Colon (tissue), 2 donors: ENCODE data around the gene UBN2.
"Not testable (repeated sequence)": the region's sequence is repeated elsewhere in the genome, so short reads cannot be mapped to it uniquely, and the experiment has no call there.

Source experiments
- FAIRE-seq: peaks from 2 replicates; lab custom pipeline; 2012; peaks lifted over from hg19 to GRCh38; lab: Jason Lieb, UNC
- donor health status: control.
- donor health status: control.

The UBN2 gene

DNA sequence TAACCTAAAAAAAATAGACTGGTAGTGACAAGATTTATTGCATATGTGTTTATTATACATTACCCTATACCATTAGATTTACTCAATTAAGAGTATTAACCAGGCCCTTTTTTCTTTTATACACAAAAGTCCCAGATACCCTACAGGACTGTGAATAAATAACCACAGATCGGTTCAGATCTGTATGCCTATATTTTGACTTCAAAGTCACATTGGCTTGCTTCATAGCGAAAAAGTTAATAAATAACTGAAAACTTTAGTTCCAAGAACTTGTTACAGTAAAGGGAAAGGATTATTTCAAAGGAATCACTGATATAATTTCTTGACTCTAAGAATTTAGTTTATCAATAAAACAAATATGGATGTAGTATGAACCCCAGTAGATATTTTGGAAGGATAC lies 68.3 kb downstream of the UBN2 start:
- FAIRE-seq, result no peak

DNA sequence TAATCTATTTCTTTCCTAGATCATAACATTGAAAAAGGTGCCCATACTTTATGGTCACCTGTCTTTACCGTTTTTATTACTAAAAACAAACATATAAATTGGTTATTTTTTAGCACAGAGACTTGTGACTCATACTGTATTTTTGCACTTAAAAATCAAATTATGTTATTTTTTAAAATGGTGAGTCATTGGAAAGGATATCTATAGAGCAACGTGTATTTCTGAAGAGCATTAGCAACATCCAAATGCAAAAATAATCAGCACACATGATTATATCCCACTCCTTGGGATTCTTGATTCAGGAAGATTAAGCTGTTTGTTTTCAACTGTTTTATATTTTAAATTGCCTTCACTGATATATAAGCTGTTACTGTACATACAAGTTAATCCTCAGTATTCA lies 69.4 kb downstream of the UBN2 start:
- FAIRE-seq, result no peak

DNA sequence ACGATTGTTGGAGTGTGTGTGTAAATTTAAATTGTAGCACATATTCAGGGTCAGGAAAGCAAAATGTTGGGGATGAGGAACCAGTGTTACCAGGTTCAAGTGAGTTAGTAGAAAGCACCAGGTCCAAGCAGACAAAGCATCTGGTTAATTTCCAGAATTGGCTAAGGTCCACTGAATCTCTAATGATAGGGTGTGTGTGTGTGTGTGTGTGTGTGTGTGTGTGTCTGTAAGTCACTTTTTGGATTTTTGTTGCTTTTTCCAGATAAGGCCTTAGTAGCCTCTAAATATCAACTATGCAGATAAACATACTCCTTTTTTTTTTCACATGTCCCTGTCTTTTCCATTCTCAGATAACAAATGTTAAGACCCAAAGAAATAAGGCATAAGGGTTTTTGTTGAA lies 73.5 kb downstream of the UBN2 start:
- no peak for FAIRE-seq

DNA sequence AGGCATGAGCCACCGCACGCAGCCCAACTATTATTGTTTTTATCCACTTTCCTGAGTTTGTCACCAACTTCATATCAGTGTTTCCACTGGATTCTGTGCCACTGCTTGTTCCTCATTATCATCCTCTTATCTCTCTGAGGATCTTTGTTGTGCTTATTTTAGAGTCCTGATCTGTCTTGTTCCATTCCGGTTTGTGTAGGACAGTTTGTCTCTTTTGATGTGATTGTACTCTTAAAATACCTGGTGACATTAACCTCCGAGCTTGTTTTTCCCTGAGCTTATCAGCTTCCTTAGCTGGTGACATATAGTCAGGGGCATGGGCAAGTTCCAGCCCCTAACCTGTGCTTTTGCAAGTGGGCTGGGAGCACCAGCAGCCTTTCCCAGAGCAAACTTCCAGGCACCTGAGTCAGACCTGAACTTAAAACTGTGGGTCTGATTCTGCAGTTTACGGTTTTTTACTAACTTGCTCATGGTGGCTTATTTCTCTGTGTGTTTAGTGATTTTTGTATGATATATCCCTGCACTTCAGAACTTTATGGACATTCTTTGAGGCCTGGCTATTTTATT lies 87.0 kb downstream of the UBN2 start:
- FAIRE-seq, result no peak

DNA sequence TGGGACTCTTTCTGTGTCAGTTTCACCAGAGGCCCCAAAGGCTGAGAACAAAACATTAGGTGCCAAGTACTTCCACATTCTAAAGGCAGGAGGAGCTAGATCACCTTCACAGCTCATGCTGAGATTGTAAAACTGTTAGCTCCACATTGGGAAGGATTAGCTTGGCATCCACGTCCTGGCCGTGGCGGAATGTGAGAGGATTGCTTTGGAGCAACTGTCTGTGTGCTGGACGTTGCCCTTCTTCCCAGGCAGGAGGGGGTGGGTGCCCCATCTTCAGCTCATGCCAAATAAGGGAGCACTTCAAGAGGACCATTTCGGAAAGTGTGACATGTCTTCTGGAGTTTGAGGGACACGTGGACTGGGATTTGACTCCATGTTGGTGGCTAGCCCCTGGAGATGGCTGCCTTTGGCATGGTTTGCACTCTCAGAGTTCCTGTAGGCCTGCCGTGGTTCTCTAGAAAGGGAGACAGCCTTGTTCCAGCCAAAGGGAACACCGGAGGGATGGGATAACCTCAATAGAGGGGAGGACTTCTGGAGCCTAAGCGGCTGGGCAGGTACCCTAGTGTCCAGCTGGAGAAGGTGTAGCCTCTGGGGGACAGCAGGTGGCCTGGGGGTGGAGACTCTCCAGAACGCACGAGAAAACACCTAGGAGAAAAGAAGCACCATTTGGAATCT lies 90.2 kb downstream of the UBN2 start:
- no peak for FAIRE-seq

DNA sequence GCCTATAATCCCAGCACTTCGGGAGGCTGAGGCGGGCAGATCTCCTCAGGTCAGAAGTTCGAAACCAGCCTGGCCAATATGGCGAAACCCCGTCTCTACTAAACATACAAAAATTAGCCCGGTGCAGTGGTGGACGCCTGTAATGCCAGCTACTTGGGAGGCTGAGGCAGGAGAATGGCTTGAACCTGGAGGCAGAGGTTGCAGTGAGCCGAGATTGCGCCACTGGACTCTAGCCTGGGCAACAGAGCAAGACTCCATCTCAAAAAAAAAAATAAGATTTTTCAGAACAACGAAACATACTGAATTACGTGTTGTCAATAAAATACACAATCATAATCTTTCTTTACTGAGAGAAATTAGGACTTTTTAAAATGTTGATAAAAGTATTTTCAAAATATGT lies 93.7 kb downstream of the UBN2 start:
- FAIRE-seq, result not testable (repeated sequence)

DNA sequence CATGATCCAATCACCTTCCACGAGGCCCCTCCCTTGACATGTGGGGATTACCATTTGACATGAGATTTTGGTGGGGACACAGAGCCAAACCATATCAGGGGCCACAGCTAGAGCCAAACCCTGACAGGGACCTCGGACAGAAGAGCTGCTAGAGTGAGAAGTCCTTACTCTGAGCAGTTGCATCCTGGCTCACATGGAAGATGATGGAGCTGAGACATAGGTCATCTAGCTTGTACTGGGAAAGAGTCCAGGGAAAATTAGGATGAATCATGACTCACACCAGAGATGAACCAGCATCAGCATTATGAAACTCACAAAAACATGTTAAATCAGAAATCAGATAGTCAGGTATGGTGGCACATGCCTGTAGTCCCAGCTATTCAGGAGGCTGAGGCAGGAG lies 97.3 kb downstream of the UBN2 start:
- no peak for FAIRE-seq

DNA sequence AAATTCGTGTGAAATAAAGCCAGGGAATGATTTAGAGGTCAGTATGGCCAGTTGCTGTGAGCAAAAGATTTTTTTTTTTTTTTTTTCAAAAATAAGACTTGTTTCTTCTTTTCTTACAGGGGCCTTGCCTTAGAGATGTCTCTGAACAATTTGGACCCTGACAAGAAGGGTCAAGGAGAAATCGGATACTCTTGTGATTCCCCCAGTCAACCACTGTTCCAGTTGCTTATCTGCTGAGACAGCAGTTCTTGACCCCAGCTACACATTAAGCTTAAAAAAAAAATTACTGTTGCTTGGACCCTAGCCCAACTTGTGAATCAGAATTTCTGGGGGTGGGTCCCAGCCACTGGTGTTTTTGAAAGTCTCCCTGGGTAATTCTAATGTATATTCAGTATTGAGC lies 98.1 kb downstream of the UBN2 start:
- no peak for FAIRE-seq

DNA sequence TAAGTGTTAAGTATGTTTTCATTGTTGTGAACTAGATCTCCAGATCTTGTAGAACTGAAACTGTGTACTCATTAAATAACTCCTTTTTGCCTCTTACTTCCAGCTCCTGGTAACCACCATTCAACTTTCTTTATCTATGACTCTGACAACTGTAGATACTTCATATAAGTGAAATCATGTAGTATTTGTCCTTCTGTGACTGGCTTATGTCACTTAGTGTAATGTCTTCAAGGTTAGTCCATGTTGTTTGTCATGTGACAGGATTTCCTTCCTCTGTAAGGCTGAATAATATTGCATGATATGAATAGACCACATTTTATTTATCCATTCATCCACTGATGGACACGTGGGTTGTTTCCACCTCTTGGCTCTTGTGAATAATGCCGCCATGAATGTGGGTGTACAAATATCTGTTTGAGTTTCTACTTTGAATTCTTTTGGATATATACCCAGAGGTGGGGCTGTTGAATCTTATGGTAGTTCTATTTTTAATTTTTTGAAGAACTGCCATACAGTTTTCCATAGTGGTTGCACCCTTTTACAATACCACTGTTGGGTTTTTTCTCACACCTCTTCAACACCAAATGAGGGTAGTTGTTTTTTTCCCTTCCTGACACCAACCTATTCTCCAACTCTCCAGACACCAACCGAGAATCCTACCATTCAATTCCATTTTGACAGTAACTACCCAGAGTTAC lies 99.4 kb downstream of the UBN2 start:
- no peak for FAIRE-seq

DNA sequence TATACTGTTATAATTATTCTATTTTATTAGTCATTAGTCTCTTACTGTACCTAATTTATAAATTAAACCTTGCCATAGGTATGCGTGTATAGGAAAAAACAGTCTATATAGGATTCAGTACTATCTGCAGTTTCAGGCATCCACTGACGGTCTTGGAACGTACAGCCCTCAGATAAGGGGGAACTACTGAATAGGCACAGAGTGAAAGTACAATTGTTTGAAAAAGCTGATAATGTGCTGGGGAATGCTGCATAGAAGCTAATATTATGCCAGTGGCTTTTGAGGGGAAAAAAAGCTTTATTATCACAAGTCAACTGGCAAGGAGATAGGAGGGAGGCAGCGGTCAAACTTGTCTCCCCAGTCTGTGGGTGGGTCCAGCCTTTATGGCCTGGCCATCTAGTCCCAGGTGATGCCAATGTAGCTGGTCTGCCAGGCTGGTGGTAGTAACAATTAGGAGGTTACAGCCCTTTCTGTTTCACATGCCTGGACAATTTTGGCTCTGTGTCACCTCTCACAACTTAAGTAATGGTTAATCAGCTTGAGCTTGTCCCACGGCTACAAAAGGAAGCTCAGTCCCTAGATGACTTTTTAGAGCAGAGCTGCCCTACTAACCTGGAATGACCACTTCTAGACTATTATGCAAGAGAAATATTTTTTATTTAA lies 101.8 kb downstream of the UBN2 start:
- FAIRE-seq, result no peak

DNA sequence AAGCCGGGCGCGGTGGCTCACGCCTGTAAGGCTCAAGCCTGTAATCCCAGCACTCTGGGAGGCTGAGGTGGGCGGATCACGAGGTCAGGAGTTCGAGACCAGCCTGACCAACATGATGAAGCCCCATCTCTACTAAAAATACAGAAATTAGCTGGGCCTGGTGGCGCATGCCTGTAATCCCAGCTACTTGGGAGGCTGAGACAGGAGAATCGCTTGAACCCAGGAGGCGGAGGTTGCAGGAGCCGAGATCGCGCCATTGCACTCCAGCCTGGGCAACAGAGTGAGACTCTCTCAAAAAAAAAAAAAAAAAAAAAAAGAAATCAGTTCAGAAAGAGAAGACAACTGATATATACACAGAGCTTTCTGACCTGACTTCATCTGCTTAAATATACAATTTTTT lies 102.4 kb downstream of the UBN2 start:
- not testable (repeated sequence) for FAIRE-seq

DNA sequence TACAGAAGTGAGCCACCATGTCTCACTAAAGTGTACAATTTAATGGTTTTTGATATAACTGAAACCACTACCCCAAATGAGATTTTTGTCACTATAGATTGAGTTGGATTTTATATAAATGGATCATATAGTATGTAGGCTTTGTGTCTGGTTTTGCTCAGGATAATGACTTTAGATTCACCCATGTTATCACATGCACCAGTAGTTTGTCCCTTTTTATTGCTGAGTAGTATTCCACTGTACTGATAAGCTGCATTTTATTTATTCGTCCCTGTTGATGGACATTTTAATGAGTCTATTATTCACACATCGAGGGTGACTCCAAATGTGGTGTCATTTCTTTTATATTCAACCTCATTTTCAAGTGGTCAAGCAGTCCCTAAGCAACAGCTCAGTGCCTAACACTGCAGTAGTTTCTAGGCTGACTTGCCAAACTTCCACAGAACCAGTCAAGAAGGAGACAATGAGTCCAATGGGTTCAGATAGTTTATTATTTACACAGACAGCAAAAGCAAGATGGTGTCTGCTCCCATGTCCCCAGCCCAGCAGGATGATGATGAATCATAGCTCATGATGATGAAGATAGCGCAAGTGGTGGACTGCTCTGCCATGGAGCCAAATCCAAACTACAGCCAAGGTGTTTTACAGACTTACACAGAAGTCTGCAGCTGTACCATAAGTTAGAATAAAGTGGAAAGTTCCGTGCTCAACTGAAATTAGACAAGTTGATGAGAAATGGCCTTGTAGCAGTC lies 103.5 kb downstream of the UBN2 start:
- FAIRE-seq, result no peak

DNA sequence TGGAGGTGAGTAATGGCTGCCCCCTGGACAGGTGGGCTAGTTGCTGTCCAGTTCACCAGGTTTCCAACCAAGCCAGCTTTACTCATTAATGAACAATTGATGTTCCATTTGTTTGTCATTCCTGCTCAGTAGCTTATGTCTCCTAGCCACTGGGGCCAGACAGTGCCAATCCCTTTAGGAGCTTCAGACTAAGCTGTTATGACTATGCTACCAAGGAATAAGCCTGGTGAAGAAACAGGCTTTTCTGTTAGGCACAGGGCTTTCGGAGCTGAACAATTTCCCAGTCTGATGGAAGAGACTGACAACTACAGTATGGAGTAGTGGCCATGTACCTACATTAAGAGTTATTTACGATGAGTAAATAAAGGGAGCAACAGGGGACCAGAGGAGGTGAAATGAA lies 108.0 kb downstream of the UBN2 start:
- no peak for FAIRE-seq

DNA sequence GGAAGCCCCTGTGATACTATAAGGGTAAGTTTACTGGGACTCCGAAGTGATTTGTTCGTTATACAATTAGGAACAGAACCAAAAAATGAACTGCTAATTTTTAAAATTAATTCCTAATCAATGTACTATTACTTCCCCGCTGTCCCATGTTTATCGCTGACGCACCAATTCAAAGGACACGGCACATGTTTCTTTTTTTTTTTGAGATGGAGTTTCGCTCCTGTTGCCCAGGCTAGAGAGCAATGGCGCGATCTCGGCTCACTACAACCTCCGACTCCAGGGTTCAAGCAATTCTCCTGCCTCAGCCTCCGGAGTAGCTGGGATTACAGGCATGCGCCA lies 108.6 kb downstream of the UBN2 start:
- FAIRE-seq, result no peak

DNA sequence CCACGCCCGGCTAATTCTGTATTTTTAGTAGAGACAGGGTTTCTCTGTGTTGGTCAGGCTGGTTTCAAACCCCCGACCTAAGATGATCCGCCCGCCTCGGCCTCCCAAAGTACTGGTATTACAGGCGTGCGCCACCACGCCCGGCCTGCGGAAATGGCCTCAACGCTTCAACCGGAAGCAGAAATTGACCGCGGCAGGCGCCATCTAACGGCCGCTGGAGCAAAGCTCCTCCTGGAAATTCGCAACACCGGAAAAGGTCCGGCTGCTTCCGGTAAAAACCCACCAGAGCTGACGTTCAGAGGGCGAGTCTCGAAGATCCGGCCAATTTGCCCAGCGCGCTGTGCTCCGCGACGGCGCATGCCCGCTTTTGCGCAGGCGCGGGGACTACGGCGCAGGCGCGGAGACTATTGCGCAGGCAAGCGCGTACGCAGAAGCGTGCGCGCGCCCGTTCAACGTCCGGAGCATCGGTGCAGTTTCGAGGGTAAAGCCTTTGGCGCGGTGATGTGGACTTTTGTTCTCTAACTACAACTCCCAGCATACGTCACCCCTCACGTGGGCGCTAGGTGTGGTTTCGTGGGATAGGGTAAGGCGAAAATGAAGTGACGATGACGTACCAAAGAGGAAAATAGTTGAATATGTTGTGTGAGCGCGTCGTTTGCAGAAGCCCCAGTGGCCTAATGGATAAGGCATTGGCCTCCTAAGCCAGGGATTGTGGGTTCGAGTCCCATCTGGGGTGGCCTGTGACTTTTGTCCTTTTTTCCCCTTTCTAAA lies 109.2 kb downstream of the UBN2 start:
- FAIRE-seq, result no peak

DNA sequence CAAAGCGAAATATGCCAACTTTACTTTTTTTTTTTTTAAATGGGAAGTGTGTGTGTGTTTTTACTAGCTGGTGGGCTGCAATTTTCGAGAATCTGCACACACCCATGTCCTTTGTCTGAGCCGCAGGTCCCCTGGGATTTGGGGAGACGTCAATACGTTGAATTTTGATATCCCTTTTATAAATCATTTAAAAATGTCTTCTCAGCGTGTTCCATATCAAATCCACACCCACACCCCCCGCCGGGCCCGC lies 109.7 kb downstream of the UBN2 start:
- FAIRE-seq, result no peak

DNA sequence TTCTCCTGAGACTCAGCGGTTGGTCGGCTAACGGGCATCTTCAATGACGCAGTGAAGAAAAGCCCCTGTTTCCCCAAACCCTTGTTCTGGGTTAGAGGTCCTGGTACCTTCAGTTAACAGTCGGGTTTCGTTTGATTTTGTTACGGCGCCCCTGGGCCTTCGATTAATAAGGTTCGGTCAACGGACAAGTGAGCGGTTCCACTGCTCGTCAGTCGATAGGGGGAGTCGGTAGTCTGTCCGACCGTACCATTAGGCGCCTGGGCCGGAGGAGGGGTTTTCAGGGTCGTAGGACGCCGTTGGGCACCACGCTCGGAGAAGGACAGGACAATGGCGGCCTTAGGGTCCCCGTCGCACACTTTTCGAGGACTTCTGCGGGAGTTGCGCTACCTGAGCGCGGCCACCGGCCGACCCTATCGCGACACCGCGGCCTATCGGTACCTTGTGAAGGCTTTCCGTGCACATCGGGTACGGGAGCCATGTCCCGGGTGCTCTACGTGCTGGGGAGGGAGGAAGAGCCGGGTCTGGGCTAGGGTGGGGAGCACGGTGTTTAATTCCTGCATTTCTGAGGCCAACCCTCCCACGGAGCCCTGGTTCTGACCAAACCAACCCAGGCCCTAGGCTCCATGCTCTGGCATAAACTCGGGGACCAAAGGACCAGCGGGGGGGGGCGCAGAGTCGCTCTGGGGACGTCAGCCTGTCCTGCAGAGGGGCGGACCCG lies 110.2 kb downstream of the UBN2 start, which contains the start of gene FMC1:
Gene FMC1 (plus strand): TSS at position 280 of the 718 bp plus-strand sequence. CDS start 48 bp downstream, at position 328.
- FAIRE-seq, result no peak

DNA sequence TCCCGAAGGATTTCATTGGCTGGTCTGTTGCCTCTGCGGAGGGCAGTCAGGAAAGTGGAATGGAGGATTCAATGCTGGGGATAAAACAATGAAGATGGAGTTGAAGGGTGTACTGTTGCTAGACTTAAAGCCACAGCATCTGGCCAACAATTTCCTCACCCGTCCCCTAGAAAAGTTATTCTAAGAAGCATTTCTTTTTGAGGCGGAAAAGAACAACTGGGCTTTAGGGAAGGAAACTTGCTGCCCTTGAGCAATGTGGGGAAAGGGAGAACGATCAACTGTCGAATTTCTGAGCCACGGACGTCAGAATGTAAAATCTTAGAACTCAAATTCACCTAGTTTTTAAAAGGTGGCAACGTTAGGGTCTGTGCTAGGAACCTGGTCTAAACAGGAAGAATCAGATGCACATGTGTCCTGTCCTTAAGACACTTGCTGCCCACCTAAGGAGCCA lies 110.8 kb downstream of the UBN2 start:
- FAIRE-seq, result no peak

DNA sequence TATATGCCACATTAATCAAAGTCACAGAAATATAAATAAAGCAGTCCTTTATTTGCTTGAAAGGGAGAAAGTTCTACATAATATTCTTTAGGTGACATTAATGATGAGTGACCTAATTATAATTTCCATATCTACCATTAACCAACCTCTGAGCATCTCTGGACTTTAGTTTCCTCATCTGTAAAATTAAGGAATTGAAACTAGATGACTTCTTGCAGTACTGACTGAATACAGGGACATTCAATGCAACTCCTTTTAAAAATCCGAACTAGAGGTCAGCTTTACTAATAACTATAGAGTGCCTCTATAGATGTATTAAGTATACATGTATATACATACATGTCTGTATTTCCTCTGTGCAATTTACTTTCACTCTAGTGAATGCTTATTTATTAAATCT lies 114.0 kb downstream of the UBN2 start:
- no peak for FAIRE-seq

DNA sequence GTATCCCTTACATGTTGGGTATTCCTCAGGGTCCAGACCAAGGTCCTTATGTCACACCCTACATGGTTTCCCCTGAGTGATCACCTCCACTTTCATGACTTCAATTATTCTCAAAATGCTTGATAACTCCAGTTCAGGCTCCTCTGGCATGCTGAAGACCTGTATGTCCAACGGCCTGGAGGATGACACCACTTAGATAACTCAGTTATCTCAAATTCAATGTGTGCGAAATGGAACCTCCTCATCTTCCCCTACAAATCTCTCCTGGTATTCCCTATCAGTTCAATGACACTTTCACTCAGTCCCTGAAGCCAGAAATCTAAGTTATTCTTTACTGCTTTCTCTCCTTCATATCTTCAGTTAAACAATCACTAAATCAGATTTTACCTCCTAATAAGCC lies 120.0 kb downstream of the UBN2 start:
- FAIRE-seq, result no peak

DNA sequence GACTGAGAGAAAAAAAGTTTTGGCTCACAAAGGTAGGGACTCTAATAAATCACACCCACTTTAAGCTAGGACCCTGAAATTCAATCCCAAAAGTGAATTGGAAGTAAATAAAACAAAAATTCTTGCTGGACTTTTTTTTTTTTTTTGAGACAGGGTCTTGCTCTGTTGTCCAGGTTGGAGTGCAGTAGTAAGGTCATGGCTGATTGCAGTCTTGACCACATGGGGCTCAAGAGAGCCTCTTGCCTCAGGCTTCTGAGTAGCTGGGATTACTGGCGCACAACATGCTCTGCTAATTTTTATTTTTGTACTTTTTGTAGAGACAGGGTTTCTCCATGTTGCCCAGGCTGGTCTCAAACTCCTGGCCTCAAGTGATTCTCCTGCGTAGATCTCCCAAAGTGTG lies 123.7 kb downstream of the UBN2 start:
- FAIRE-seq, result no peak
